Epidermal melanocyte (primary cell): ENCODE results near the gene EIF5.
"Not testable (repeated sequence)": the region's sequence is repeated elsewhere in the genome, so short reads cannot be mapped to it uniquely, and the experiment has no call there.

Experiments used
- DNase-seq: peaks from one replicate; pipeline ENCODE4 v3.0.0; 2011; ENCODE audit warnings: low spot score; ENCODE audit not compliant: insufficient read length

The EIF5 gene

DNA sequence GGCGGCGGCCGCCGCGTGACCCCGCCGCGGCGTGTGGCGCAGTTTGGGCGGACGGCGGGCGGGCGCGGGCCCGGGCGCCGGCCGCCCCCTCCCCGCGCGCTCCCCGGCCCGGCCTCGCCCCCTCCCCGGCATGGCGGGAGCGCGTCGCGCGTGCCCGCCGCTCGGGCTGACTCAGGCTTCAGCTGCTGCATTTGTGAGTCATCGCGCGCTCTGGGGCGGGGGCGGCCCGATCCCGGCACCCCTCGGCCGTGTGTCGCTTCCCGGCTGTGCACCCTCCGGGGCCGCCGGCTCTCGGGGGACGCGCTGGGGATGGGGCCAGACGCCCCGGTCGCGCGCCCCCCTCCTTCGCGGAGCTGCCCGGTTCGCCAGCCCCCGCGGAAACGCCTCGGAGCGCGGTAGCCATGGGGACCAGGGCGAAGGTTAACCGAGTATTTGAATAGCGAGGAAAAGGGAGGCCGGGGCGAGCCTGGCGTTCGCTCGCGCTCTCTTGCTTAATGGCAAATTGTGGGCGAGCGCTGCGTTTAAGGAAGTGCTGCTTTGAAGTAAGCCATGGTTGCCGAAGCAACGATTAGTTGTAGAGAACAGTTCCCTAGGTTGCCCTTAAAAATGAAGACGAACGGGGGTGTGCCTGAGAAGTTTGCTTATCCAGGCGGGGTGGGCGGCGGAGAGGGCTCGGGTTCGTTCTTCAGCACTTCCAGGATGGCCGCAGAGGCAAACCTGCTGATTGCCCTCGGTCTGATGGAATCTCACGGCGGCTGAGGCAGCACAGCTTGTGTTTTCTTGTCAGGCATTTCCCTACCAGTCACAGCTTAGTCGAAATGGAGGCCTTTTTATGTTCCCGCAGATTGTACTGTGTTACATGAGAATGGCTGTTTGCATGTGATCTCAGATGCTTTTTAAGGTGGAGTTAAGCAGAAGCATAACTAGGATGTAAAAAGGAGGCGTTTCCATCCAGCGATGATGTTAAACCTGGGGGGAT lies 896 bp downstream of the EIF5 start:
- no peak for DNase-seq

DNA sequence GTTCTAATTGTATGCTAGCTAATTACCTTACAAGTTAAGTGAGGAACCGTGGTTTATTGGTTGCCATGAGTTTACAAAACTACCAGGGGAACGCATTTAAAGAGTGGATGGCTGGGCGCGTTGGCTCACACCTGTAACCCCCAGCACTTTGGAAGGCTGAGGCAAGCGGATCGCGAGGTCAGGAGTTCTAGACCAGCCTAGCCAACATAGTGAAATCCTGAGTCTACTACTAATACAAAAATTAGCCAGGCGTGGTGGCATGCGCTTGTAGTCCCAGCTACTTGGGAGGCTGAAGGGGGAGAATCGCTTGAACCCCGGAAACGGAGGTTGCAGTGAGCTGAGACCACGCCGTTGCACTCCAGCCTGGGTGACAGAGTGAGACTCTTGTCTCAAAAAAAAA lies 2.2 kb downstream of the EIF5 start:
- DNase-seq, result no peak

DNA sequence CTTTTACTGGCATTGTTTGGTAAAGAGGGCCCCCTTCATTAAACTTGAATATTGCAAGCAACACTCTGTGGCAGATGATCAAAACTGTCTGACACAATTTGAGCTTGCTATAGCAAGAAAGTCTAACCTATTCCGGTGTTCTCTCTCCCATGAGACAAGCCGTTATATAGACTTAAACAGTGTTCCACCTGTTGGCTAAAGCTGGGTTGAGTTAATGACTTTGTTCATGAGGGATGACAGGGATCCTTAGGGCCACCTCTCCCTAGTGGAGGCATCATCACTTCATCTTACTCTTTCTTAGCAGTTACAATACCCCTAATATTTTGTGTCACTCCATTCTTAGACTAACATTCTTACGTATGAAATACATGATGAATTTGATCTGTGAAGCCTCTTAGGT lies 3.8 kb downstream of the EIF5 start:
- no peak for DNase-seq

DNA sequence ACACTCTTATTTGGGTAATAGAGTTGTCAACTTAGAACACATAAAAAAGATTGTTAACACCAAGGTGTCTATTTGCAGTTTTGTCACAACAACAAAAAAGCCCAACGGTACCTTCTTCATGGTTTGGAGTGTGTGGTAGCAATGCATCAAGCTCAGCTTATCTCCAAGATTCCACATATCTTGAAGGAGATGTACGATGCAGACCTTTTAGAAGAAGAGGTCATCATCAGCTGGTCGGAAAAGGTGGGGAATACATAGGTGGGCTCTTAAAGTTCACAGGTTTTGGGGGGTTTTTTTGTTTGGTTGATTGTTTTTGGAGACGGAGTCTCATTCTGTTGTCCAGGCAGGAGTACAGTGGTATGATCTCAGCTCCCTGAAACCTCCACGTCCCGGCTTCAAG lies 5.5 kb downstream of the EIF5 start:
- no peak for DNase-seq

DNA sequence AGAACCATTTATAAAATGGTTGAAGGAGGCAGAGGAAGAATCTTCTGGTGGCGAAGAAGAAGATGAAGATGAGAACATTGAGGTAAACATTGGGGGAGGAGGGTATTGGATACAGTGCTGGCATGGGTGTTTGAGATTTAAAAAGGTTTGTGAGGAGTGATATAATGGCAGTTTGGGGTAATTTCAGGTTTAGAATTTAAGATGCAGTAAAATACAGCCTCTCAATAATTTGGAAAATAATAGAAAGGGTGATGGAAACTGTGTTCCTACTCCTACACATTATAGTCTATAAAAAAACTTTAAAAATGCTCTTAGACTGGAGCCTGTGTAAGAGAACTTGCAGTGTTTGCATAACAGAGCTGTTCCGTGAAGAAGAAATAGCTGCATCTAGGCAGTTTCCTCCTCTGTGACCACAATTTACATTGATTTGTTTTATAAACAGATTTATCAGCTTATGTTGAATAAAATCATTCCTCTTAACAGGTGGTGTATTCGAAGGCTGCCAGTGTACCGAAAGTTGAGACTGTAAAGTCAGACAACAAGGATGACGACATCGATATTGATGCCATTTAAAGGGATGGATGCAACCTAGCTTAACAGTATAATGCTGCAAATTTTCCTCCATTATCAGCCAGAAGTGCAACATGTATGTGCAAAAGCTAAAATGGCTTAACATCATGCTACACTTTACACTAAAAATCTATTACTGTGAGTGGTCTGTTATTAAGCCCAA lies 6.6 kb downstream of the EIF5 start:
- DNase-seq, result no peak

DNA sequence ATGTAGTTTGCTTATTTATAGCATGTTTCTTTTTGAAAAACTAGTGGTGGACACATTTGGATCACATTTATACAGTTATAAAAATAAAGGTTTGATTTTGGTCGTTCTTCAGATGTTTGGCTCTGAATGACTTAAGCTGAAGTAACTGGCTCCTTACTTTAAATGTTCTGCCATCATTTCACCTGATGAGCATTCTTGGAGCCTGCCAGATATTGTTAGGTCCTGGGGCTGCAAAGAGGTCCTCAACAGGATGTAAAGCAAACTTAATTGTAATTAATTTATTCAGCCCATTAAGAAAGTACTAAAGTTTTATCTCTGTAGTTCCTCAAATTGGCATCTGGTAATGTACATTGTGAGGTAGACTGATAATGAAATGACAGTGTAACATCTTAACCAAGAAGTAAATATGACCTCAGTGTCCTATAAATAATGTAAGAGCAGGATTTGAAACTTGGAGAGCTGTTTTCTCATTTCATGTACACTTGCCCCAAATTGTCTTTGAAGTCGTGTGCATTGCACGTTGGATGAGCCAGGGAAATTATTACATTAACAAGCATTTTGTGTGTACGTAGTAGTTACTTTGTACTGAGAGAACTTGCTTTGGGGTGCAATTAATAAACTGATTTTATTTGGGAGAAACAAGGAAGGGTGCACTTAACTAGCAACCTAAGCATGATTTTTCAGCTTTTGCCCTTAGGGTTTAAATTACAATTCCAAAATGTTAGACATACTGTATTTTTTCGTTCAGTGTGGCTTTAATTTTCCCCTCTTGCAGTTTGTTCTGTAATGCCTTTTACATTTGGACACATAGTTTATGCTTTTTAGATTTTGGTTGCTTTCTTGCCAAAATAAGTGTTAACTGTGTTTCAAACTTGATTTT lies 7.5 kb downstream of the EIF5 start:
- DNase-seq, result no peak

DNA sequence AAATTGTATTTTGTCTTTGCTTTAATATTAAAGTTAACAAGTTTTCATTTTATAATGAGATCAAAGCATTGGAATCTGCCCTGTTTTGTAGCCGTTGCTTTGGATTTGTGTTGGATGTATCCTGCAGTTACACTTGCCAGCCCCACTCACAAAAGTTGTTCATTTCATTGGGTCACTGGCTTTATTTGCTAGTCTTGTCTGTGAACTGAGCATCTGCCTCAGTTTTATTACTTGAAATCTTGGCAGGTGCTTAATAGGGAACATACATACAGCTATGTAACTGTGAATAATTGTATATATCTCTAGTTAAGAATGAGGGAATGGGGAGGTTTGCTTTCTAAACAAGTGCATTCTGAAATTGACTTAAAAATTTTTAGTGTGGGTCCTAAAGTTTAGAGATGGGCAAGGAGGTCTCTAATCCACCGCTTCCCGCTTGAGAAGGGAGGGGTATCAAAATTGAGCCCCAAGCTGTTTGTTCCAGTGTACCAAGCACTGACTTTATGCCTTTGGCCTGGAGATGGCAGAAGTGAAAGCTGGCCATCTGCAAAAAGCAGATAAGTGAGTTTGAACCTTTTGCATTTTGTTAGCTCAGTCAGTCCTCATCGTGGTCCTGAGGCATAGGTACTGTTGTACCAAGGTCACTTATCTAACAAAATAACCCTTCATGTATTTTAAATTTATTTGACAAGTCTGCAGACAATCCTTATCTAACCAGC lies 9.3 kb downstream of the EIF5 start:
- DNase-seq, result no peak

DNA sequence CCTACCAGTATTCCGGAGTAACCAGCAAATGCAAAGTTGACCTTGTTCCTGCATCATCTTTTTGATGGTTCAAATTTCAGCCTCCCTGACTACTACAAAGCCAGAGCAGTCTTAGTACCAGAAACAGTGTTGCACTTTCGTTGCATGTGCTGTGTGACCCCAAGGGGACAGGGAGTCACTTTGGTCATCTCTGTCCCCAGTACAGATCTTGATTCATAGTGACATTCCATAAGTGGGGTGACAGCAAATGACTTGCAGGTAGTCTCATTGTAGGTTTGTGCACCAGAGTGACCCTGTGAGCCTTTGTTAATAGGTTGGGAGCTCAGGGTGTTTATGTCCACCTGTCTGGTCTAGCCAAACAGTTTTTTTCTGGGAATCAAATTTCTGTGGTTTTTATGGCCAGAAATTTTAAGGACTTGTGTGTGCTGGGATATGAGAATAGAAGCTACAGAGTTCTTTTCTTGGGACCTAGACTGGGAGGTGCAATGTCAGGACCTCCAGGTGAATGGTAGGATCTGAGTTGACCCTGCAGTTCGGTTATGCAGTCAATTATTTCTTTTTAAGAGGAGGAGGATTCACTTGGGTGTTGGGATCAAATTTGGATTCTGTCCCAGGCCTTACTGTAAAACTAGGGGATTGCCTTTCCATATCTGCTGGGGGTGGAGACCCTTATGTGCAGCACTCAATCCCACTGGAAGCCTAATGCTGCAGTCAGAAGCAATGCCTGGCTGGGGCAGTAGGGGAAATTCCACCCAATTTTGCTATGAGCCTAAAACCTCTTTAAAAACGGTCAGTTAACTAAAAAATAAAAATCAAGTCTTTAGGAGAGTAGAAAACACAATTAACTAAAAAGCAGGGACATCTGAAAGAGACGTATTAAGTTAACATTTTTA lies 10.1 kb downstream of the EIF5 start:
- no peak for DNase-seq

DNA sequence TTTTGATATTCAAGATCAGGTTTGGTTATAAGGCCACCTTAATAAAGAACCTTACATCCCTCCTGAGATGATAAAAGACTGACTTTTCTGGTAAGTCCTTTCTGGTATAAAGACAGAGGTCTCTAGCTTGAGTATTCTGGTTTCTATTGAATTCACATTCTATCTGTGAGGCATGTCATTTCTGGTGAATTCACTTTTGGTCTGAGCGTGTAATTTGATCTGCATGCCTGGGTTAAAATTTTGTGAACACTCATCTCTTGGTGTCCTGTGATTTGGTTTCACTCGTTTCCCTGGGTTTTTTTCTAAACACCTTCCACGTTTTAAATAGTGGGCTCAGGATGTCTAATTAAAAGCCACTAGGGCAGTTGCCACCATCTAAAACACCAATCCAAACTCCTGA lies 12.2 kb downstream of the EIF5 start:
- DNase-seq, result no peak

DNA sequence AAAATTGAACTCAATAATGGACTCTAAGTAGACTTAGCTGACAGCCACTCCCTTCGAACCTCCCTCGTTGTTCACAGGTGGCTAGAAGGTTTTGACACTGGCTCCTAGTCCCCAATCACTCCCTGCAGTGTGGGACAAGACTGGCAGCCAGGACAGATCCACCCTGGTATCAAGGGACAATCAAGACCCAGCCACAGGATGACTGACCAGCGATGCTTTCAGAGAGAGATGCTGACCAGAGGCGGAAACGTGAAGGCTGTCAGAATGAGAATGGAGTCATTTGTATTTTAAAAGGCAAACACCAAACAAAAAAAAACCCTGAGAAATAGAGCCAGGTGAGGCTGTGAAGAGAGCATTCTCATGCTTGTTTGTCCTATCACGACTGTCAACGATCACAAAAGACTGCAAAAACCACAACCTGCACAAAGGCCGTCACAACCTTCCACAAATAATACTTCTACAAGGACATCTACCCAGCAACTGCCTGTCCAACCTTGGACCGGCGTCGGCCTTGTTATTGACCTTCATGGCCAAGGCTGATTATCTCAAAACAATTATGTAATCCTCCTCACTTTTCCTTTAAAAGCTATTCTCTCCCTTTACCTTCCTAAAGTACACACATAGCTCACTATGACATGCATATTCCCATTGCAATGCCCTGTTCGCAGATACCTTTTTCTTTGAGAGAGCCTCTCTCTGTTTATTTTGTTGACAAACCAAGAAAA lies 13.2 kb downstream of the EIF5 start:
- DNase-seq, result no peak

DNA sequence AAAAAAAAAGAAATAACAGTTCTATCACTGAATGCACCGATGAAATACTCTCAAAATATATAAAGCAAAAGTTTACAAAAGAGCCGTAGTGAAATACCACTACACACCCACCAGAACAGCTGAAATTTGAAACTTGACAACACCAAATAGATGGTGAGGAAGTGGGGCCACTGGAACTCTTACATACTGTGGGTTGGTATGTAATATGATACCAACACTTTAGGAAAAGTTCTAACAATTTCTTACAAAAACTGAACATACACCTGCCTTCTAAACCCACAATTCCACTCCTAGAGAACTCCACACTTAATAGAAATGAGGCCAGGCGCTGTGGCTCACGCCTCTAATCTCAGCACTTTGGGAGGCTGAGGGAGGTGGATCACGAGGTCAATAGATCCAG lies 14.1 kb downstream of the EIF5 start:
- no peak for DNase-seq

DNA sequence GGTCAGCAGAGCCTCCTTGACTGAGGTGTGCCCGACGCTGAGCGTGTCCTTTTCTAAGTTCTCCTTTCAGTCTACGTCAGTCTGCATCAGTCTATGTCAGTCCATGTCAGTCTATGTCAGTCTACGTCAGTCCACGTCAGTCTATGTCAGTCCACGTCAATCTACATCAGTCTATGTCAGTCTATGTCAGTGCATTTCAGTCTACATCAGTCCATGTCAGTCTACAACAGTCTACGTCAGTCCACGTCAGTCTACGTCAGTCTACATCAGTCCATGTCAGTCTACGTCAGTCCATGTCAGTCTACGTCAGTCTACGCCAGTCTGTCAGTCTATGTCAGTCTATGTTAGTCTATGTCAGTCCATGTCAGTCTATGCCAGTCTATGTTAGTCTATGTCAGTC lies 15.9 kb downstream of the EIF5 start:
- no peak for DNase-seq

DNA sequence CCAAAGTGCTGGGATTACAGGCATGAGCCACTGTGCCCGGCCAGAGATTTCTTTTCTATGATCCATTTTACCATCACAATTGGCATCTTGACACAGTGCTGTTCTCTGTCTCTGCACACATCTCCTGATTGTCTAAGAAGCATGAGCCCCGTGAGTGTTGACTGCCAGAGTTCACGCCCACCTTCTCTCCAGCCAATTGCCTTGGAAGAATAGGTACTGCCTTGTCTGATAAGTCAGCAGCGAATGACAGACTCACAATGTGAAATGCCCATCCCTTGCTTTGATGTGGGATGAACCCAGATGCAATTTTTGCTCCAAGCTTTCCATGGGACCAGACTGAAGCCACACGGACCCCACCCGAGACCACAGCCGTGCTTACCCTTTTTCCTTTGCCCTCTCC lies 19.3 kb downstream of the EIF5 start:
- DNase-seq, result no peak

DNA sequence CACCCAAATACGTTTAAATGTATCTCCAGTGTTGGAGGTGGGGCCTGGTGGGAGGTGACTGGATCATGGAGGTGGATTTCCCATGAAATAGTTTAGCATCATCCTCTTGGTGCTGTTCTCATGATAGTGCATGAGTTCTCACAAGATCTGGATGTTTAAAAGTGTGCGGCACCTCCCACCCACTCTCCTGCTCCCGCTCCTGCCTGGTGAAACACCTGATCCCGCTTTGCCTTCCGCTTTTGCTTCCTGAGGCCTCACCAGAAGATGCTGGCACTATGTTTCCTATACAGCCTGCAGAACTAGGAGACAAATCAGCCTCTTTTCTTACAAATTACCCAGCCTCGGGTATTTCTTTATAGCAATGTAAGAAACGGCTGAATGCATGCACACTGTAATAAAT lies 20.1 kb downstream of the EIF5 start:
- DNase-seq, result no peak

DNA sequence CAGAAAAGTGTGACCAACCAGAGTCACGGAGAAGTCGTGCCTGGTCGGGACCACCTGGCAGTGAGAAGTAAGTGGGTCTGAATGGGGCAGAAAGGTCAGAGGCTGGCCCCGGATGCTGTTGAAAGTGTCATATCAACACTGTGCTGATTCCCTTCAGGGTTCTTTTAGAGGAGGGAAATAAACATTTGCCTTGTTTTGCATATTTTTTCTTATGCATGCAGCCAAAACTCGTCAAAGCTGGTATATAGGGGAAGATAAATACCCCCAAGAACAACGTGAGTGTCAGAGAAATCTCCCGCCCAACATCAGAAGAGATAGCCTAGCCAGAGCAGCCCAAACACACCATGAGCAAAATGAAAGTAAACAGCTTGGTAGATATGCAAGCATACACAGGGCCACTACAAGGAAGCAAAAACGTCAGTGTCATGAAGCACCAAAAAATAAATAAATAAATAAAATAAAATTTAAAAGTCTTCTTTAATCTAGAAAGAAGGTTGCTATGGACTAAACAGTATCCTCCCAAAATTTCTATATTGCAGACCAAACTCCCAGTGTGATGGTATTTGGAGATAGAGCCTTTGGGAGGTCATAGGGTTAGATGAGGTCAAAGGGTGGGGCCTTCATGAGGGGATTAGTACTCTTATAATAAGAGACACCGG lies 22.1 kb downstream of the EIF5 start:
- DNase-seq, result no peak

DNA sequence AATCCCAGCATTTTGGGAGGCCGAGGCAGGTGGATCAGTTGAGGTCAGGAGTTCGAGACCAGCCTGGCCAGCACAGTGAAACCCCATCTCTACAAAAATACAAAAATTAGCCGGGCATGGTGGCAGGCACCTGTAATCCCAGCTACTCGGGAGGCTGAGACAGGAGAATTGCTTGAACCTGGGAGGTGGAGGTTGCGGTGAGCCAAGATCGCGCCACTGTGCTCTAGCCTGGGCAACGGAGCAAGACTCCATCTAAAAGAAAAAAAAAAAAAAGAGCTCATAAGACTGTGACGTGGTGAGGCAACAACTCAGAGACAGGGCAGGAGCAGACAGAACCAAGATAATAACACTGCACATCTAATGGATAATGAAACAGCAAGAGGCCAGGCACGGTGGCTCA lies 23.5 kb downstream of the EIF5 start:
- not testable (repeated sequence) for DNase-seq

DNA sequence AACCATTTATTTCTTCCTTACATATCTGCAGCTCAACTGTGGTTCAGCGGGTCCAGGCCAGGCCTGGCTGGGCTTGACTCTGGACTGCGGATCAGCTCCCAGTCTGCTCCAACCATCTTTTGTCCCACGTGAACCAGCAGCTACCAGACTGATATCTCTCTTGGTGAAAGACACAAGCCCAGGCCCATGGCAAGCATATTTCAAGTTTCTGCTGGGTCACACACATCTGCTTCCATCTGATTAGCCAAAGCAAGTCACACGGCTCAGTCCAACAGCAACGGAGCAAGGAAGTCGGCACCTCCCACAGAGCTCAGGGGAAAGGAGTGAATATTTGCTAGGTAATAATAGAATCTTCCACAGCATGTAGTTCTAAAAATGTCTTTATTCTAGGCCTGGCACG lies 26.5 kb downstream of the EIF5 start:
- no peak for DNase-seq

DNA sequence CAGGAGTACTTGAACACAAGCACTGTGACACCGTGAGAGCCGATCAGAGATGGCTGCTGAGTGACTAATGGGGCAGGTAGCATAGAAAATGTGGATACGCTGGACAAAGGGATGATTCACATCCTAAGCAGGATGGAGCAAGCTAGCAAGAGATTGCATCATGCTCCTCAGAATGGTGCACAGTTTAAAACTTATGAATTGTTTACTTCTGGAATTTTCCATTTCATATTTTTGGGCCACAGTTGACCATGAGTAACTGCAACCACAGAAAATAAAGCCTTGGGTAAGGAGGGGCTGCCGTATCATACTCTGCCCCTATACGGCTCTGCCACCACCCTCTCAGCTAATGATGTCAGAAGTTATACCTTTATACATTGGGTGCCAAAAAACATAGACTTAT lies 27.8 kb downstream of the EIF5 start:
- no peak for DNase-seq

DNA sequence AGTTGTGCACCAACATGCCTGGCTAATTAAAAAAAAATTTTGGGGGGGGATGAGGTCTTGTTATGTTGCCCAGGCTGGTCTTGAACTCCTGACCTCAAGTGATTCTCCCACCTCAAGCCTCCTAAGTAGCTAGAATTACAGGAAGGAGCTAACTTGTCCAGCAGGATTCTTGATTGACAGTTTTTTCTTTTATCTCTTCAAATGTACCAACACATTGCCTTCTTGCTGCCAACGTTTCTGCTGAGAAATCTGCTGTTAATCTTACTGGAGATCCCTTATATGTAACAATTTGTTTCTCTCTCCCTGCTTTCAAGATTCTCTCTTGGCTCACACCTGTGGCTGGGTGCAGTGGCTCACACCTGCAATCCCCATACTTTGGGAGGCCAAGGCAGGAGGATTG lies 28.7 kb downstream of the EIF5 start:
- DNase-seq, result no peak
